Middle frontal gyrus (tissue), 1 donor: Measurements from ENCODE around the gene TJP2.
A peak's percentile ranks its signal among the peaks of the same experiment; 100 is the strongest.
"Not testable (repeated sequence)": the region's sequence is repeated elsewhere in the genome, so short reads cannot be mapped to it uniquely, and the experiment has no call there.

Source experiments
- DNase-seq: peaks from one replicate; pipeline ENCODE4 v3.0.0-alpha.2; 2015; ENCODE audit warnings: low spot score; ENCODE audit errors: extremely low spot score

The TJP2 gene

DNA sequence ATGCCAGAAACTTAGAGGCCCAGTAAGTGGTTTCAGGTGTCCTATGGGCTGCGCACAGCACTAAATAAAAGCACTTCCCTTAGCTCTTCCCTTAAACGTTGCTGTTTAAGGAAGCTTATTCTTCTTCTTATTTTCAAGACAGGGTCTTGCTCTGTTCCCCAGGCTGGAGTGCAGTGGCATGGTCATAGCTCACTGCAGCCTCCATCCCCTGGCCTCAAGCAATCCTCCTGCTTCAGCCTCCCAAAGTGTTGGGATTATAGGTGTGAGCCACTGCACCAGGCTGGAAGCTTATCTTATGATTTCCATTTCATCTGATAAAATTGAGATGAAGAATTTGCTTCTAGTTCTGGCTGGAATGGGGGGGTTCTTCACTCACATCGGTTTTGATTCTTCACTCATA is 15.6 kb upstream of the TJP2 start:
- no peak for DNase-seq

- DNase-seq: not testable (repeated sequence)
Observed at GRCh38 chr9:69164573-69164972, 9.5 kb upstream of the TJP2 start.

DNA sequence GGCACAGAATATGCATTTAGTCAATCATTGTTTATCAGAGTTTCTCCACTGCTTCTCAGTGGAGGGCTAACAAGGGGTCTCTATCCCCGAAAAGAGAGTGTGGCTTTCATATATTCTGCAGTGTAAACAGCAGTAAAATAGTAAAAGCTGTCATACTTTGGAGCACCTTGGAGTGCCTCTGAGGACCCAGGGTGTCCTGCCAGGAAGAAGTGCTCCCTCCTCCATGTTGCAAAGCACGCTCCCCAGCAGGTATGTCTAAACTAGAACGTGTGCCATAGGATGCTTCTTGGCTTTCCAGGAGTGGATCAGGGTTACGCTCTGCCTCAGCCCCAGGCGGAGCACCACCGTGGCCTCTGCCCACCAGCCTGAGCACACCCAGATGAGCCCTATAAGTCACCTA is 8.5 kb upstream of the TJP2 start:
- DNase-seq: no peak

- no peak for DNase-seq
Observed at GRCh38 chr9:69168709-69169217, 5.3 kb upstream of the TJP2 start.

GRCh38 chr9:69170231-69170630 is 3.8 kb upstream of the TJP2 start:
- DNase-seq: no peak

DNA sequence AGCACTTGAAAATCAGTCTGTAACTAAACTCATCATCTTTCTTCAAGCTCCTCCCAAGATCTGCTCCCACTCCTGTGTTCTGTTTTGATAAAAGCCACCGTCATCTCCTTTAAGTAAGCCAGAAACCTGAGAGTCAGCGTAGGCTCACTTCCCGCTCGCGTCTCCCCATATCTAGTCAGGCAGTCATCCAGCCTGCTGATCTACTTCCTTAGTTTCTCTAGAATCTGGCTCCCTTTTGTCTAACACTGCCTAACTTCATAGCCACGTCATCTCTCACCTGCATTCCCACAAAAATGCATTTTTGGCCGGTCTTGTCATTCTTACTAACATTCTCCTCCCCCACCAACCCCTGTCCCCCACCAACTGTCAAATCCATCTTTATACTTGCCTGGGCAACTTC is 3.0 kb upstream of the TJP2 start:
- no peak for DNase-seq

GRCh38 chr9:69171517-69171916 is 2.6 kb upstream of the TJP2 start:
- no peak for DNase-seq

DNA sequence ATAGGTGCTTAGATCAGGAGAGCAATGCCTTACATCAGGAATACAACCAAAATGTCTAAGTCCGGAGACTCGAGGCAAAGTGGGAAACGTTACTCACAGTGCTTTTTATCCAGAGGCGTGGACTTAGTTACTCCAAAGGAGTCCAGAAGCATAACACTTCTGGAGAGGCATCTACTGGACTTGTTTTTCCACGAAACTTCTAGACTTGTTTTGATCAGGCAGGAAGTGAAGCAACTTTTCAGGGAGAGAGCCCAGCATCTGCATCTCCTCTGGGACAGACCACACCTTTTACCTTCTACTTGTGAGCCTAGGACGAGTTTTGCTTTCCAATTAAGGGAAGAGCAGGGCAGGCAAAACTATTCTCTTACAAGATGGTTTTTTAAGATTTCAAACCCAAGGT is 1.2 kb upstream of the TJP2 start:
- no peak for DNase-seq

GRCh38 chr9:69173497-69173890 is 583 bp upstream of the TJP2 start:
- DNase-seq: no peak

- no peak for DNase-seq
Observed at GRCh38 chr9:69174616-69175463, 763 bp downstream of the TJP2 start.

- no peak for DNase-seq
Observed at GRCh38 chr9:69175486-69175885, 1.4 kb downstream of the TJP2 start.

DNA sequence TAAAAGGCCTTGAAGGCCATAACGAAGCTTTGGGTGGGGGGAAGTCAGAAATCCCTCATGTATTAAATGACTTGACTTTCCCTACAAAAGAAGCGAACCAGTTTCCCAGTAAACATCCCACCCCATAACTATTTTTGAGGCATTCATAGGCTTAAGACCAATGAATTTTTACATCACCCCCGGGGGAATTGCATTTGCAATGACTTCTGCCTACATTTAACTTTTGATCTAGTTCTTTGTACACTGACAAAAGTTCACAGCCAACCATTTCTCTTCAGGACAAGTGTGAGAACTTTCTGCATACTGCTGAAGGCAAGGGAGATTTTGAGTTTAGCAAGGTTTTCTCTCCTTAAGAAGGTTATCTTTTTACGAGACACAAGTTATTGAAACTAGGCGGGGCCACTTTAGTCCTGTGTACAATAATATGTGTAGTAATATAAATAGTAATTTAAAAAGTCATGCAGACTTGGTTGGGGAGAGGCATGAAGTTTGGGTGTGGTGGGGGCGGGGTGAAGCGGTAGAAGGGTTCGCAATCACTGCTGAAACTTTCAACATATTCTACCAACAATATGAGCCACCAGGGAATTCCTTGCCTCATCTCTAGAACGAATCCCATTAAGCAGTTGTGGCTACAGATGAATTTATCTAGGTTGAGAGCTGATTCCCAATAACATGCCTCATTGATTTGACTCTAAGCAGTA is 2.5 kb downstream of the TJP2 start:
- no peak for DNase-seq

GRCh38 chr9:69178583-69179011 is 4.5 kb downstream of the TJP2 start:
- no peak for DNase-seq

GRCh38 chr9:69179037-69179436 is 5.0 kb downstream of the TJP2 start:
- DNase-seq: no peak

DNA sequence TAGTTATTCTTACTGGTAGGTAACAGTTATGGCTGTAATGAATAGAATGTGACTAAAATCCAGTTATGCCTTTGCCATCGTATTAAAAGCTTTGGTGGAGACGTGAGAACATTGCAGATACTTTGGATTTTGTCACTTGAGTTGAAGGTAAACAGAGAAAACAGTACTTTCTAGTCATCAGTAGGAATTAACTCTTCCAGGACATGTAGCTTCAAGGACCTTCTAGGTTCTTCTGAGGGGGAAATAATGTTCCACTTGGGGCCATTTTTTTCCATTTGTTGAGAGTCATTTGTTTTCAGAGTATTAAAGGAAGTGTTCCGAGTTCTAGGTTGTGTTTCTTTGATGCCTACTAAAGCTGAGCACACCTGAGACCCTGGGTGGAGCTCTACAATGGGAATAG is 6.1 kb downstream of the TJP2 start:
- no peak for DNase-seq

DNA sequence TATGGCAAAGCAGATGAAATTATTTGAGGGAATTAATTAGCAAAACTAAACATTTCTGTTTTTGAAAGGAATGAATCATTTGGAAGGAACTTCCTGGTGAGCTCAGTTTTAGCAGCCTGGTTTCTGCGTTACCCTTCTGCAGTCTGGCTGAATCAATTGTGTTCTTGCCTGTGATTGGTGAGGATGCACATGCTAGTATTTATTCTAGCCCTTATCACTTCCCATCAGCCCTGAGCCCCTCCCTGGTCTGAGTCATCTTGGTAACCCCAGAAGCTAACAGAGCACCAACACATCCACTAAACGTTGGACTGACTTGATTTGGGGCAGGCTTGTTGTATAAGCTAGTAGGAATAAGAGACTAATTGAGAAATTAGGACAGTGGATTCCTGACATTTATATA is 6.6 kb downstream of the TJP2 start:
- no peak for DNase-seq

GRCh38 chr9:69181908-69182353 is 7.9 kb downstream of the TJP2 start:
- no peak for DNase-seq

DNA sequence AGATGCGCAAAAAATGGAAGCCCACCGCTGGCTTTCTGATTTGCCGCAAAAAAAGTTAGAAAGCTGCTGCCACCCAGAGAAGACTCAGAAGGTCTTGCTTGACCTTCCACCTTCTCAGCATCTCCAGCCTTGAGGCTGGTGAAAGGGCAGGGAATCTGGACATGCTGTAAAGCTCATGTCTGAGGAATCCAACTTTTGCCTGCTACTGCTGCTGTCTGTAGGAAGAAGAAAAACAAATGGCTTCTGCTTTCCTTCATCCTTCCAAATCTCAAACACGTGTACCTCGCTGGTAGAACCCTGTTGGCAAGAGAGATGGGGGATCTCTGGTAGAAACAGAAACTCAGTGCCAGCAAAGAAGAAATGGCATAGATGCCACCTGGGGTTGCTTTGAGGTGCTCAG is 10.2 kb downstream of the TJP2 start:
- no peak for DNase-seq

DNA sequence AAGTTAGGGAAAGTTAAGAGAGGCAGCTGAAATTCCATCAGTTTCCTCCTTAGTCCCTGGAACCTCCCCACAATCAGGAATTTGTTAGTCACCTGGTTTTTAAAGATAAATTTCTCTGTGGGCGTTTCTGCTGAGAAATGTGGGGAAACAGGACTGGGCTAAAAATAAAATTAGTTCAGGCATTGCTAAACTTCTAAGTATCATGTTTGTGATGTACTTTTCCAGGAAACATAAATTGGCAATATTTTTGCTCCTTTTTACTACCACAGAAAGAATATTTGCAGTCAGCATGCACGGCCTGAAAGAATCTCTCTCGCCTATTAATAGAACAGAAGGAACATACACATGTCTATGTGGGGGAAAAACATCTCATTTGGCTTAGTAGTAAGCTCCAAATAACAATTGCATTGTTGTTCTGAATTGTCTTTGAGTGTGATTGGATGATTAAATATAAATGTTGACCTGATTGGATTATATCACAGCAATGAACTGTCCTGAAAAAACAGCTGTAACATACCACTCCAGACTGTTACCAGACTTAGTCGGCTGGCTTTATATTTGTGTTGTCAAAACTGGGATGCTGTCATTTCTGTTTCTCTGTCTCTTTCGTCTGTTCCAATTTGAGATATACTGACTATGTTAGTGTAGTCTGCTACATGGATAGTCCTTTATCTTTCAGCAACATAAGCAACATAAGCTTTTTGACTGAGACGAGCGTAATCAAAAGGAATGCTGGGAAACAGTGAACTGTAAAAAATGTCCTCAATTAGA is 12.9 kb downstream of the TJP2 start:
- peak; percentile 34 for DNase-seq

DNA sequence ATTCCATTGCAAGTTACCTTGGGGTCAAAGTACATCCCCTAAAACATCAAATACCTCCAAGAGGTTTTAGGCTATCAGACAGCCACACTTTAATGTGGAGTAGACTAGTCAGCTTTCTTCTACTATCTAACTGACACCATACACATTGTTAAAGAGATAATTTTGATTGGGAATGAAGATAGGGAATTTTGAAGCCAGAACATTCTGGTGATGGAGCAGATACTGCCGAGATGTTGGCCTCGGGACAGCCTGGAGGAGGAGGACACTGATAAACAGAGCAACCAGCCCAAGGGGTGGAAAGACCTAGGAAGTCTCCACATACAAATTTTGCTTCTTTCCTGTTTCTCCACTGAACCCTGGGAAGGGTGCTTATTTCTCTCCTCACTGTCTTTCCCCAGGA is 14.9 kb downstream of the TJP2 start:
- no peak for DNase-seq

- no peak for DNase-seq
Observed at GRCh38 chr9:69190086-69190862, 16.2 kb downstream of the TJP2 start.
